Small intestine (tissue), 16 donors: ENCODE results near the gene ABHD15. TPM values are rescaled to one million over a fixed set of nuclear protein-coding genes. Genes with fewer than 3 reads are reported as not detected.
A peak's percentile ranks its signal among the peaks of the same experiment; 100 is the strongest.

Experiments used
- DNase-seq, 2 donors: peaks; one replicate each; pipeline versions ENCODE4 v3.0.0 to v3.0.0-alpha.2; 2013
- FAIRE-seq: peaks from 2 replicates; lab custom pipeline; 2012; peaks lifted over from hg19 to GRCh38; lab: Jason Lieb, UNC
- H3K27ac ChIP-seq, 3 donors: one replicate each; pipeline ENCODE4 v1.5.1; 2013; ENCODE audit warnings: low read length in 2 of 3, mild to moderate bottlenecking in 2 of 3, control low read depth in 1 of 3, inconsistent platforms in 1 of 3, low read depth in 1 of 3, moderate library complexity in 1 of 3
- H3K27me3 ChIP-seq, 3 donors: one replicate each; pipeline ENCODE4 v1.6.1; 2013; ENCODE audit warnings: low read length in 3 of 3, inconsistent platforms in 1 of 3; ENCODE audit not compliant: control insufficient read depth in 3 of 3, insufficient read depth in 3 of 3
- H3K36me3 ChIP-seq, 3 donors: one replicate each; pipeline ENCODE4 v1.6.1; 2013; ENCODE audit warnings: low read length in 3 of 3, inconsistent platforms in 1 of 3, low read depth in 1 of 3, mild to moderate bottlenecking in 1 of 3, moderate library complexity in 1 of 3; ENCODE audit not compliant: control insufficient read depth in 3 of 3, insufficient read depth in 2 of 3
- H3K4me1 ChIP-seq, 3 donors: one replicate each; pipeline ENCODE4 v1.6.1; 2013; ENCODE audit warnings: low read length in 2 of 3, inconsistent platforms in 1 of 3, low read depth in 1 of 3, mild to moderate bottlenecking in 1 of 3, moderate library complexity in 1 of 3; ENCODE audit not compliant: control insufficient read depth in 3 of 3, insufficient read depth in 2 of 3
- H3K4me3 ChIP-seq, 3 donors: one replicate each; pipeline ENCODE4 v1.5.1; 2013; ENCODE audit warnings: low read length in 3 of 3, control low read depth in 1 of 3, inconsistent platforms in 1 of 3, low read depth in 1 of 3, mild to moderate bottlenecking in 1 of 3, moderate library complexity in 1 of 3
- H3K9me3 ChIP-seq, 2 donors: one replicate each; pipeline ENCODE4 v1.6.1; 2013; ENCODE audit warnings: low read depth in 1 of 2, low read length in 1 of 2; ENCODE audit not compliant: control insufficient read depth in 2 of 2, insufficient read depth in 1 of 2
- WGBS, 3 donors: extraction: QIAGEN DNeasy Blood & Tissue Kit; methylation state at CpG; one replicate each; pipeline ENCODE4 v1.1.7; 2013; 5-methylcytosine and 5-hydroxymethylcytosine counted together
- long read RNA-seq, 10 donors: transcript quantifications; one replicate each; lab custom pipeline, GENCODE V29; 2026
- polyA plus RNA-seq, 4 donors: library from polyadenylated mRNA; stranded (reverse) in 3 of 4; unstranded in 1 of 4; fragments of 200-250 nt in 3 of 4; fragments of 120-200 nt in 1 of 4; gene quantifications; one replicate each; pipeline versions ENCODE4 v1.2.1 to v1.2.3, GENCODE V29; 2013
- donor health status: healthy with polysubstance abuse.
- donor health status: control.
- donor health status: control.
- donor health status: Bipolar disorder and iron deficiency.
- donor health status: healthy.

Gene ABHD15, protein sequence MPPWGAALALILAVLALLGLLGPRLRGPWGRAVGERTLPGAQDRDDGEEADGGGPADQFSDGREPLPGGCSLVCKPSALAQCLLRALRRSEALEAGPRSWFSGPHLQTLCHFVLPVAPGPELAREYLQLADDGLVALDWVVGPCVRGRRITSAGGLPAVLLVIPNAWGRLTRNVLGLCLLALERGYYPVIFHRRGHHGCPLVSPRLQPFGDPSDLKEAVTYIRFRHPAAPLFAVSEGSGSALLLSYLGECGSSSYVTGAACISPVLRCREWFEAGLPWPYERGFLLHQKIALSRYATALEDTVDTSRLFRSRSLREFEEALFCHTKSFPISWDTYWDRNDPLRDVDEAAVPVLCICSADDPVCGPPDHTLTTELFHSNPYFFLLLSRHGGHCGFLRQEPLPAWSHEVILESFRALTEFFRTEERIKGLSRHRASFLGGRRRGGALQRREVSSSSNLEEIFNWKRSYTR
- polyA plus RNA-seq: 10 to 100 TPM in 1 of 4 donors, 1 to 10 TPM in 3; 6.5 to 27.0 (median 9.0) TPM
- long read RNA-seq, donor 1: 0 reads
- long read RNA-seq, donor 2, partial matches to known transcripts: 11 of 22 reads
- long read RNA-seq, donor 2, other reads (novel, unspliced or antisense): 8 of 22 reads
- long read RNA-seq, donor 3, partial matches to known transcripts: 71 of 75 reads
- long read RNA-seq, donor 3, other reads (novel, unspliced or antisense): 0 of 75 reads
- long read RNA-seq, donor 4: 0 reads
- long read RNA-seq, donor 5, partial matches to known transcripts: 0 of 4 reads
- long read RNA-seq, donor 5, other reads (novel, unspliced or antisense): 0 of 4 reads
- long read RNA-seq, donor 6, transcript ABHD15-201 (2 exons, 3,592 nt): major isoform, 5 of 38 reads
- long read RNA-seq, donor 6, partial matches to known transcripts: 33 of 38 reads
- long read RNA-seq, donor 6, other reads (novel, unspliced or antisense): 0 of 38 reads
- long read RNA-seq, donor 7, partial matches to known transcripts: 80 of 86 reads
- long read RNA-seq, donor 7, other reads (novel, unspliced or antisense): 6 of 86 reads
- long read RNA-seq, donor 8: 0 reads
- long read RNA-seq, donor 9, partial matches to known transcripts: 0 of 2 reads
- long read RNA-seq, donor 9, other reads (novel, unspliced or antisense): 0 of 2 reads
- long read RNA-seq, donor 10, transcript ABHD15-201 (2 exons, 3,592 nt): major isoform, 5 of 46 reads
- long read RNA-seq, donor 10, partial matches to known transcripts: 23 of 46 reads
- long read RNA-seq, donor 10, other reads (novel, unspliced or antisense): 18 of 46 reads

DNA sequence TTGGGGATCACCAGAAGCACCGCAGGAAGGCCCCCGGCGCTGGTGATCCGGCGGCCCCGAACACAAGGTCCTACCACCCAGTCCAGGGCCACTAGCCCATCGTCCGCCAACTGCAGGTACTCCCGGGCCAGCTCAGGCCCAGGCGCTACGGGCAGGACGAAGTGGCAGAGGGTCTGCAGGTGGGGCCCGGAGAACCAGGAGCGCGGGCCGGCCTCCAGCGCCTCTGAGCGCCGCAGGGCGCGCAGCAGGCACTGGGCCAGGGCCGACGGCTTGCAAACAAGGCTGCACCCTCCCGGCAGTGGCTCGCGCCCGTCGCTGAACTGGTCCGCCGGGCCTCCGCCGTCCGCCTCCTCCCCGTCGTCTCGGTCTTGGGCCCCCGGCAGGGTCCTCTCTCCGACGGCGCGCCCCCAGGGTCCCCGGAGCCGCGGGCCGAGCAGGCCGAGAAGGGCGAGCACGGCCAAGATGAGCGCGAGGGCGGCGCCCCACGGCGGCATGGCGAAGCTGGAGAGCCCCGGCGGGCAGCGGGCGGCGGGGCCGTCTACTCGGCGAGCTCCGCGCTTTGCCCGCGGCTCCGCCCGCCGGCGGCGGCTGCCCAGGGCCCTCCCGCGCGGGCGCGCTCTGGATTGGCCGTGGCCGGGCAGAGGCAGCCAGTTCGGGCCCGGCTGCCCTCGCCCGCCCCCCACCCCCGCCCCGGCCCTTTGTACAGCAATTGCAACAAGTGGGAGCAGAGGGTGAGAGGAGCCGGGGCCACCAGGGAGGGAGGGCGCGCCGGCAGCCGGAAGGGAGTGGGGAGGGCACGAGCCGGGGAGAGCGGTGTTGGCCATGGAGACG lies at the start of gene ABHD15:
Gene ABHD15 (minus strand): TSS at position 565 of the 831 bp plus-strand sequence. CDS start 71 bp downstream, at position 494.
- Histone ChIP-seq H3K4me1 (peaks cover 0 to 42% (median 8%) of the 10 kb centered on the region in 3 donors), H3K27me3 (peaks cover 0 to 8% (median 0%) of the 10 kb centered on the region in 3 donors), H3K9me3 (no peaks in the 10 kb centered on the region), H3K36me3 (peaks cover 0 to 43% (median 6%) of the 10 kb centered on the region in 3 donors), H3K4me3 (peak within 1 kb of the TSS; percentile 52 to 74 (median 68)), H3K27ac (peak within 1 kb of the TSS; percentile 86 to 99 (median 97))
- 0 to 1% (median 1%) methylated on average over 76 to 94 of the region's 94 CpGs for WGBS, 3 donors
- FAIRE-seq (no peak), DNase-seq (peak; percentile 84 to 93)

DNA sequence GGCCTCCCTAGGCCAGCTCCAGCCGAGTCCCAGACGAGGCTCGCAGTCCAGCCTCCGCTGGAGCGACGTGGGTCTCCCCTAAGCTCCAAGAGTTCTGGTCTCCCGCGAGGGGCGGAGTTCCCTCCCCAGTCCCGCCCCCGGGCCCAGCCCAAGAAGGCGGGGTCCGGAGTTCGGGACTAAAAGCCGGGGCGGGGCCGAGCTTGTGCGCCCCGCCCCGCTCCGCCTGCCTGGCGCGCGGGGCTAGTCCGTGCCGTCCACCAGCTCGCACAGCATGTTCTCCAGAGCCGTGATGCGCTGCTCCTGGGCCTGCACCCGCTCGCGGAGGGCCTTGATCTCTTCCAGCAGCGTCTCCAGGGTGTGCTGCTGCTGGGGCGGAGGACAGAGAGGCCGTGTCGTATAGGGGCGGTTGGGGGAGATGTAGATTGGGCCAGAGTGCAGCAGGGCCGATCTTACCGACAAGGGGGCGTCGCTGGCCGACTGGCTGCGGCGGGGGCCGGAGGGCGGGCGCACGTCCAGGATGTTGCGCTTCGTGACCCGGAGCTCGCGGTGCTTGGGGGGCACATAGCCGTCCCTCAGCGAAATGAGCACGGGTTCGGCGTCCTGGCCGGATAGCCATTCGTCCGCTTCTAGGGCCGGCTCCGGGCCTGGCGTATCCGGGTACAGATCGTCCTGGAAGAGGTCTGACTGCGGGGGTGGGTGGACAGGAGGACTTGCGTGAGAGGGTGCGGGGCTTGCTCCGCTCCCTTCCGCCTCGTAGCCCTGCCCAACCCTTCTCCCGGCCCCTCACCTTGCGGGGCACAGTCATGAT lies 48.9 kb upstream of the ABHD15 start:
- no peak for FAIRE-seq
- 2 to 3% (median 2%) methylated on average over 67 to 74 of the region's 74 CpGs for WGBS, 3 donors
- no peak overlapping the region for H3K27ac ChIP-seq

DNA sequence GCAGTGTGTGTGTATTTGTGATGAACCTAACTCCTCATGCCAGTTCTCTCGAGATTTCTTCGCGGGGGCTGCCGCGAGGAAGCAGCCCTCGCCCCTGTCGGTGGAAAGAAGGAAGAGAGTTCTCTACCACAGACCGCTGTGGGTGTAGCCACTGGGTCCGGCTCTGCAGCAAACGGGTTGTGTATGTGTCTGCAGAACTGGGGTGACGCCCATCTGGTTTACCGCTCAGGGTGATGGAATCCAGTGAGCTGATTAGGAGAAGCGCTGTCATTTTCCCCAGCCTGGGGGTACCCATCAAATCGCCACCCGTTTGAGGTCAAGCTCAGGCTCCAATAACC lies 48.2 kb upstream of the ABHD15 start:
- Histone ChIP-seq H3K9me3 (no peaks in the 10 kb centered on the region), H3K4me3 (peak overlapping the region in 2 of 3 donors; percentile 35), H3K36me3 (peaks cover 0 to 8% (median 0%) of the 10 kb centered on the region in 3 donors), H3K4me1 (peaks cover 5 to 47% (median 8%) of the 10 kb centered on the region in 3 donors), H3K27me3 (peaks cover 0 to 82% (median 0%) of the 10 kb centered on the region in 3 donors), H3K27ac (no peak overlapping the region)
- DNase-seq (peak; percentile 25 to 47), FAIRE-seq (no peak)
- WGBS, 3 donors: 1 to 13% (median 5%) methylated on average over 15 of the region's 15 CpGs

More for the DNA sequence above, 48.9 kb upstream of the ABHD15 start:
- Histone ChIP-seq H3K4me1 (peaks cover 5 to 47% (median 8%) of the 10 kb centered on the region in 3 donors), H3K36me3 (peaks cover 0 to 8% (median 0%) of the 10 kb centered on the region in 3 donors), H3K27me3 (peaks cover 0 to 88% (median 0%) of the 10 kb centered on the region in 3 donors), H3K4me3 (peak overlapping the region in 2 of 3 donors; percentile 35 to 37), H3K9me3 (no peaks in the 10 kb centered on the region)
- peak; percentile 89 to 92 for DNase-seq

DNA sequence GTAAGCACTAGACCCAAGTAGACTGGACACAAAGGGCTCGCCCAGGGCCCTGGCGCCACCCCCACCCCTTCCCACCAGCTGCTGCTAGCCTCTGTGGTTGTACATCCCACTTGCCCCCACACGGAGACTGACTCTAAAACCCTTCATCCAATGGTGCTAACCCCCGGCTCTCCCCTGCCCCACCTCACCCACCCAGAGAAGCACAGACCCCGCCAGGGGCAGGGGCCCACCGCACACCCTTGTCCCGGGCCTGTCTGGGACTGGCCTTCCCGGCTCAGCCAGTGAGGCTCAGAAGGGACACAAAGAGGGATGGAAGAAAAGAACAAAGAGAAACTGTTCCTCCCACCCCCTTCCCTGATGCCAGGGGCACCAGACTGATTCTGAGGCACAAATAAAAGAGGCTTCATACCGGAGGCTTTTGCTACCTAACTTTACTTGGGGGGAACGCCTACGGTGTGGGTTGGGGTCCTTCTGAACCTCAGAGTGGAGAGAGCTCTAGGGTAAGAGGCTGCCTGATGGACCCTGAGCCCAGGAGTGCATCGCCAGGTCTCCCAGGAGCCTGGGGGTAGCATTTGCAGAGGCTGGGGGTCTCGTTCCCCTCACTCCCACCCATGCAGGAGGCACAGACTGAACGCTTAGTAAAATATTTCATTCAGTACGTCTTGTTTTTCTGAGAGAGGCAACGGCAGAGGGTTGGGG lies 47.7 kb upstream of the ABHD15 start:
- no peaks in the 10 kb centered on the region for H3K9me3 ChIP-seq
- peaks cover 0 to 77% (median 0%) of the 10 kb centered on the region in 3 donors for H3K27me3 ChIP-seq
- no peak overlapping the region for H3K27ac ChIP-seq
- FAIRE-seq (no peak), DNase-seq (no peak)
- H3K36me3 ChIP-seq: peaks cover 0 to 8% (median 0%) of the 10 kb centered on the region in 3 donors
- H3K4me3 ChIP-seq: no peak overlapping the region
- peaks cover 5 to 47% (median 8%) of the 10 kb centered on the region in 3 donors for H3K4me1 ChIP-seq
- WGBS, 3 donors: 31 to 62% (median 45%) methylated on average over 14 to 16 of the region's 16 CpGs

DNA sequence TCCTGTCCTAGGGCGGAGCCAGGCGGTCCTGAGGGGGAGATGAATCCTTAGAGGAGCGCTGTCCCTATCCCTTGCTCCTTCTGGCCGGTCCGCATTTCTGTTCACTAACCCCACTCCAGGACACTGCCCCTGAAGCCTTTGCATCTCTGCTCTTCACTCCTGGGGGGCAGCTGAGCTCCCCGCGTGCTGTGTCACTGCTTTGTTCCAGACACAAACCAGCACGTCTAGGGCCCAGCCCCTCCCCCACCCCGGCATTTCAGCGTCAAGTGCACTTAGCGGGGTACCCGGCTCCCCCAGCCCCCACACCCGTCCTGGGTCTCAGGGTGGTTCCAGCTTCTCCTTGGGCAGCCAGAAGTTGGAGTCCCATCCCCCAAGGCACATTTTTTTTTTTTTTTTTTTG lies 47.0 kb upstream of the ABHD15 start:
- WGBS, 3 donors: 15 to 21% (median 16%) methylated on average over 13 of the region's 13 CpGs
- Histone ChIP-seq H3K9me3 (no peaks in the 10 kb centered on the region), H3K4me3 (peak overlapping the region in 2 of 3 donors; percentile 11 to 24), H3K27ac (no peak overlapping the region), H3K27me3 (peaks cover 0 to 71% (median 0%) of the 10 kb centered on the region in 3 donors), H3K4me1 (peaks cover 5 to 47% (median 8%) of the 10 kb centered on the region in 3 donors), H3K36me3 (peaks cover 0 to 8% (median 0%) of the 10 kb centered on the region in 3 donors)
- no peak for DNase-seq
- no peak for FAIRE-seq

DNA sequence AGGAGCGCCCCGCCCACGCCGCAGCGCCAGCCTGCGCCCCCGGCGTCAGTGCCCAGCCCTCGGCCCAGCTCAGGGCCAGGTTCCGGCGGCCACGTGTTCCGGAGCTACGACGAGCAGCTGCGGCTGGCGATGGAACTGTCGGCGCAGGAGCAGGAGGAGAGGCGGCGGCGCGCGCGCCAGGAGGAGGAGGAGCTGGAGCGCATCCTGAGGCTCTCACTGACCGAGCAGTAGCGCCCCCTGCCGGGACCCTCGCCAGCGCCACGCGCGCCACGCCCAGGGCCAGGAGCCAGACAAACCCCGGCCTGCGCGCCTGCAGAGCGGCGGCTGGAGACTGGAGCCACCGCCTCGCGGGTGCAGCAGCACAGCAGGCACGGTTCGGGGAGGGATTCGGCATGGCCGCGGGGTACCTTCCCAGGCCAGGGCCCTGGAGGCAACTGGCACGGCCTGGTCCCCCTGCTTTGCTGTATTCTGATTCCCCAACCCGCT lies 46.6 kb upstream of the ABHD15 start:
- H3K4me3 ChIP-seq: peak overlapping the region in 2 of 3 donors; percentile 11 to 24
- no peak overlapping the region for H3K27ac ChIP-seq
- FAIRE-seq (no peak), DNase-seq (peak; percentile 87 to 96)
- peaks cover 0 to 66% (median 0%) of the 10 kb centered on the region in 3 donors for H3K27me3 ChIP-seq
- H3K36me3 ChIP-seq: peaks cover 0 to 8% (median 0%) of the 10 kb centered on the region in 3 donors
- WGBS, 3 donors: 0 to 6% (median 1%) methylated on average over 13 to 50 of the region's 50 CpGs
- H3K9me3 ChIP-seq: no peaks in the 10 kb centered on the region
- H3K4me1 ChIP-seq: peaks cover 5 to 47% (median 8%) of the 10 kb centered on the region in 3 donors
